IPS-NIHi11 (cell line): Measurements from ENCODE around the gene TRMT61A.

ENCODE experiments used
- DNase-seq: peaks from one replicate; pipeline ENCODE4 v3.0.0; 2012; ENCODE audit warnings: mixed read lengths, low spot score

Gene TRMT61A

GRCh38 chr14:103528587-103529382, at the start of gene TRMT61A:
Gene TRMT61A, plus strand, starts transcription at chr14:103529196. Its CDS starts 783 bp downstream, at chr14:103529979.
- peak; percentile 99 for DNase-seq

GRCh38 chr14:103480595-103480994, 48.4 kb upstream of the TRMT61A start:
- no peak for DNase-seq

- DNase-seq = no peak
Observed at GRCh38 chr14:103483600-103483999, 45.4 kb upstream of the TRMT61A start.

GRCh38 chr14:103485504-103485903, 43.5 kb upstream of the TRMT61A start:
- DNase-seq = no peak

- no peak for DNase-seq
Observed at GRCh38 chr14:103488071-103488470, 40.9 kb upstream of the TRMT61A start.

- no peak for DNase-seq
Observed at GRCh38 chr14:103488960-103489359, 40.0 kb upstream of the TRMT61A start.

GRCh38 chr14:103489621-103490020, 39.4 kb upstream of the TRMT61A start:
- no peak for DNase-seq

- DNase-seq = no peak
Observed at GRCh38 chr14:103491691-103492090, 37.3 kb upstream of the TRMT61A start.

- DNase-seq = no peak
Observed at GRCh38 chr14:103492156-103492925, 36.7 kb upstream of the TRMT61A start.

- no peak for DNase-seq
Observed at GRCh38 chr14:103495854-103496253, 33.1 kb upstream of the TRMT61A start.

- DNase-seq = no peak
Observed at GRCh38 chr14:103496776-103497175, 32.2 kb upstream of the TRMT61A start.

GRCh38 chr14:103499709-103500108, 29.3 kb upstream of the TRMT61A start:
- no peak for DNase-seq

GRCh38 chr14:103500148-103500990, 28.6 kb upstream of the TRMT61A start:
- DNase-seq = peak; percentile 85

- DNase-seq = no peak
Observed at GRCh38 chr14:103501041-103501870, 27.7 kb upstream of the TRMT61A start.

- no peak for DNase-seq
Observed at GRCh38 chr14:103501921-103502669, 26.9 kb upstream of the TRMT61A start.

- no peak for DNase-seq
Observed at GRCh38 chr14:103502877-103503276, 26.1 kb upstream of the TRMT61A start.

GRCh38 chr14:103503296-103503695, 25.7 kb upstream of the TRMT61A start:
- DNase-seq = no peak

- DNase-seq = peak; percentile 47
Observed at GRCh38 chr14:103504991-103505565, 23.9 kb upstream of the TRMT61A start.

- no peak for DNase-seq
Observed at GRCh38 chr14:103507751-103508150, 21.2 kb upstream of the TRMT61A start.
